ENCODE measurements around the gene NRL.

DNA sequence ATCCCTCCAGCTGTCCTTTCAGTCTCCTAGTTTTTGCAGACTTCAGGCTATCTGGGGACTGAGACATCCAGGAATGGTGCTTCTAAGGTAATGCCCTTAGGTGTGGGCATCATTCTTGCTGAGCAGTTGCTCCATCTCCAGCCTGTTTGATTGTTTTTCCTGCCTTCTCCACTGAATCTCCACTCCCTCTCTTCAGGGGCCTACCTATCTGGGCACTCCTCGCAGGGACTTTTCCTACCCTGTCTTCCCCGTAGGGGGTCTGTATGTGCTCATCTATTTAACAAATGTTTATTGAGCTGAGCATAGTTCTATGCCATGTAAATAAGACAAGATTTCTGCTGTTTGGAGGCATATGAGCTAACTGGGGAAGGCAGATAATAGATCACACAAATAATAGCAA lies 18.2 kb upstream of the NRL start:
- TF ChIP-seq CTCF (IDR thresholded peaks at IDR 0.05) = no peak
- no peak for TF ChIP-seq EZH2 (IDR thresholded peaks at IDR 0.05)
- no peak for TF ChIP-seq EZH2phosphoT487 (IDR thresholded peaks at IDR 0.05)
